Upper lobe of left lung (tissue), 6 donors: ENCODE results near the gene SPTLC3. TPM values are rescaled to one million over a fixed set of nuclear protein-coding genes. Genes with fewer than 3 reads are reported as not detected.

ENCODE experiments used
- ATAC-seq, 2 donors: fragments of 200-7000 bp; cut with Tn5 transposase; one replicate each; pipeline ENCODE4 v1.9.1; 2022; ENCODE audit warnings: mild to moderate bottlenecking in 2 of 2, moderate library complexity in 2 of 2; ENCODE audit not compliant: low FRiP score in 2 of 2
- DNase-seq, 2 donors: peaks; one replicate each; pipeline ENCODE4 v3.0.0-alpha.2; 2019 to 2020
- H3K27ac ChIP-seq, 4 donors: fragments of 200-600 bp; sonication (generic); one replicate each; pipeline ENCODE4 v1.5.1; 2016 to 2019
- H3K27me3 ChIP-seq, 4 donors: fragments of 200-600 bp; sonication (generic); one replicate each; pipeline ENCODE4 v1.5.1; 2017 to 2019
- H3K36me3 ChIP-seq, 4 donors: fragments of 200-600 bp; sonication (generic); one replicate each; pipeline ENCODE4 v1.5.1; 2016 to 2019
- H3K4me1 ChIP-seq, 4 donors: fragments of 200-600 bp; sonication (generic); one replicate each; pipeline ENCODE4 v1.5.1; 2018 to 2019
- H3K4me3 ChIP-seq, 4 donors: fragments of 200-600 bp; sonication (generic); one replicate each; pipeline ENCODE4 v1.5.1; 2017 to 2019; ENCODE audit warnings: mild to moderate bottlenecking in 2 of 4, moderate library complexity in 1 of 4
- H3K9me3 ChIP-seq, 4 donors: fragments of 200-600 bp; sonication (generic); one replicate each; pipeline ENCODE4 v1.5.1; 2018 to 2019
- CTCF ChIP-seq, 6 experiments: fragments of 450-650 bp in 4 of 6; fragments of 200-600 bp in 2 of 6; sonication (generic) in 2 of 6; IDR thresholded peaks; one replicate each; pipeline ENCODE4 v1.5.1; 2016 to 2019; ENCODE audit warnings: antibody characterized with exemption in 6 of 6
- EP300 ChIP-seq, 4 donors: sonication (generic); formaldehyde crosslinking; IDR thresholded peaks; one replicate each; pipeline ENCODE4 v1.5.1; 2017; ENCODE audit warnings: antibody characterized with exemption in 4 of 4, control low read depth in 2 of 4
- POLR2A ChIP-seq, 4 donors: fragments of 450-650 bp; IDR thresholded peaks; one replicate each; pipeline ENCODE4 v1.5.1; 2016 to 2017; ENCODE audit warnings: antibody characterized with exemption in 4 of 4, mild to moderate bottlenecking in 2 of 4
- POLR2AphosphoS5 ChIP-seq, 2 donors: sonication (generic); formaldehyde crosslinking; IDR thresholded peaks; one replicate each; pipeline ENCODE4 v1.5.1; 2017; ENCODE audit warnings: antibody characterized with exemption in 2 of 2
- WGBS, 2 donors: methylation state at CpG; one replicate each; pipeline ENCODE4 v1.1.5; 2017 to 2018; 5-methylcytosine and 5-hydroxymethylcytosine counted together
- total RNA-seq, 6 donors: library from RNA; depleted of rRNA in 4 of 6; stranded (reverse); fragments of >200 nt in 4 of 6; gene quantifications; one replicate each; pipeline versions ENCODE4 v1.1.0 to v1.2.1, GENCODE V29; 2016 to 2021
- donor health status: DM: no; HTN: no; CAD: no; lungs with moderate emphysema.
- donor health status: DM: no; HTN: yes; CAD: no; lungs with severe emphysema.

SPTLC3 gene
- total RNA-seq = 10 to 100 TPM in 5 of 6 donors, 1 to 10 TPM in 1; 9.0 to 21.7 (median 15.8) TPM

- Histone ChIP-seq H3K4me3 (peak within 1 kb of the TSS; percentile 33 to 55 (median 46)), H3K27me3 (no peaks in the 10 kb centered on the region), H3K9me3 (no peaks in the 10 kb centered on the region), H3K36me3 (no peaks in the 10 kb centered on the region), H3K4me1 (peaks cover 16 to 27% (median 17%) of the 10 kb centered on the region in 4 donors), H3K27ac (peak within 1 kb of the TSS; percentile 79 to 83 (median 81))
- TF ChIP-seq CTCF (IDR thresholded peaks at IDR 0.05) (no peak), POLR2A (IDR thresholded peaks at IDR 0.05) (peak in 1 of 4 donors; percentile 59), POLR2AphosphoS5 (IDR thresholded peaks at IDR 0.05) (peak in 1 of 2 donors; percentile 43), EP300 (IDR thresholded peaks at IDR 0.05) (no peak)
- WGBS, 2 donors = 1 to 3% methylated on average over 9 of the region's 9 CpGs
- ATAC-seq (peak; percentile 84 to 87), DNase-seq (peak in 1 of 2 donors; percentile 72)
These were observed at the start of gene SPTLC3 for GRCh38 chr20:13008761-13009681. Gene SPTLC3, plus strand, starts transcription at chr20:13008972. Its CDS starts 296 bp downstream, at chr20:13009268.

GRCh38 chr20:12961725-12962124 lies 47.0 kb upstream of the SPTLC3 start:
- H3K27ac ChIP-seq = no peak overlapping the region
- ATAC-seq (no peak), DNase-seq (no peak)
- TF ChIP-seq EP300 (IDR thresholded peaks at IDR 0.05) (no peak), POLR2AphosphoS5 (IDR thresholded peaks at IDR 0.05) (no peak), CTCF (IDR thresholded peaks at IDR 0.05) (no peak), POLR2A (IDR thresholded peaks at IDR 0.05) (no peak)
- no peaks in the 10 kb centered on the region for H3K27me3 ChIP-seq
- H3K9me3 ChIP-seq = no peaks in the 10 kb centered on the region
- H3K36me3 ChIP-seq = no peaks in the 10 kb centered on the region
- WGBS, 2 donors = 95 to 97% methylated on average over 4 of the region's 4 CpGs
- no peaks in the 10 kb centered on the region for H3K4me1 ChIP-seq
- no peak overlapping the region for H3K4me3 ChIP-seq

GRCh38 chr20:12962895-12963294 lies 45.9 kb upstream of the SPTLC3 start:
- no peak for ATAC-seq
- TF ChIP-seq CTCF (IDR thresholded peaks at IDR 0.05) (no peak), POLR2AphosphoS5 (IDR thresholded peaks at IDR 0.05) (no peak), POLR2A (IDR thresholded peaks at IDR 0.05) (no peak), EP300 (IDR thresholded peaks at IDR 0.05) (no peak)

DNA sequence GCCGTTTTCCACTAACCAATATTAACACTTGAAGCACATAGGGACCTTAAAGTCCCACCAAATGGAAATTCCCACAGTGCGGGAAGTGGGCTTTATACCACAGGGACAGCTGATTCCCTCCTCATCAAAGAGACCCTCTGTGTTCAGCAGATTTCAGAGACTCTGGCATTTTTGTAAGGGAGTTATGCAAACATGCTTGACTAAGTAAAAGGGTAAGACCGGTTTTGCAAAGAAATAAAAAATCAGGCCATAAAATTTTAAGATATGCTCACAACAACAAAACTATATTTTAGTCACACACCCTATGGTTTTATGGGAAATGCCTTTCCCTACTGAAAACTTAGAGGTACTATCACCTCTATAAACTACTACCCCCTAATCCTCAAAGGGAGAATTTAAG lies 45.4 kb upstream of the SPTLC3 start:
- Histone ChIP-seq H3K9me3 (no peaks in the 10 kb centered on the region), H3K4me1 (no peaks in the 10 kb centered on the region), H3K36me3 (no peaks in the 10 kb centered on the region), H3K27me3 (no peaks in the 10 kb centered on the region), H3K4me3 (no peak overlapping the region), H3K27ac (no peak overlapping the region)
- no peak for ATAC-seq
- TF ChIP-seq POLR2A (IDR thresholded peaks at IDR 0.05) (no peak), CTCF (IDR thresholded peaks at IDR 0.05) (no peak), EP300 (IDR thresholded peaks at IDR 0.05) (no peak), POLR2AphosphoS5 (IDR thresholded peaks at IDR 0.05) (no peak)
- DNase-seq = no peak
- 55 to 75% methylated on average over 3 of the region's 3 CpGs for WGBS, 2 donors

More at GRCh38 chr20:12962895-12963294, 45.9 kb upstream of the SPTLC3 start:
- H3K4me1 ChIP-seq = no peaks in the 10 kb centered on the region
- 53 to 70% methylated on average over 2 of the region's 2 CpGs for WGBS, 2 donors
- H3K27me3 ChIP-seq = no peaks in the 10 kb centered on the region
- H3K9me3 ChIP-seq = no peaks in the 10 kb centered on the region
- H3K27ac ChIP-seq = no peak overlapping the region
- no peak overlapping the region for H3K4me3 ChIP-seq
- H3K36me3 ChIP-seq = no peaks in the 10 kb centered on the region
- no peak for DNase-seq
